ENCODE results near the gene KRT78.

GRCh38 chr12:52809166-52809565, 39.6 kb downstream of the KRT78 start:
- TF ChIP-seq, protein P1, sequence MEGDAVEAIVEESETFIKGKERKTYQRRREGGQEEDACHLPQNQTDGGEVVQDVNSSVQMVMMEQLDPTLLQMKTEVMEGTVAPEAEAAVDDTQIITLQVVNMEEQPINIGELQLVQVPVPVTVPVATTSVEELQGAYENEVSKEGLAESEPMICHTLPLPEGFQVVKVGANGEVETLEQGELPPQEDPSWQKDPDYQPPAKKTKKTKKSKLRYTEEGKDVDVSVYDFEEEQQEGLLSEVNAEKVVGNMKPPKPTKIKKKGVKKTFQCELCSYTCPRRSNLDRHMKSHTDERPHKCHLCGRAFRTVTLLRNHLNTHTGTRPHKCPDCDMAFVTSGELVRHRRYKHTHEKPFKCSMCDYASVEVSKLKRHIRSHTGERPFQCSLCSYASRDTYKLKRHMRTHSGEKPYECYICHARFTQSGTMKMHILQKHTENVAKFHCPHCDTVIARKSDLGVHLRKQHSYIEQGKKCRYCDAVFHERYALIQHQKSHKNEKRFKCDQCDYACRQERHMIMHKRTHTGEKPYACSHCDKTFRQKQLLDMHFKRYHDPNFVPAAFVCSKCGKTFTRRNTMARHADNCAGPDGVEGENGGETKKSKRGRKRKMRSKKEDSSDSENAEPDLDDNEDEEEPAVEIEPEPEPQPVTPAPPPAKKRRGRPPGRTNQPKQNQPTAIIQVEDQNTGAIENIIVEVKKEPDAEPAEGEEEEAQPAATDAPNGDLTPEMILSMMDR (conservative IDR thresholded peaks at IDR 0.05; ENCODE audit: low read length): no peak
- TF ChIP-seq EZH2phosphoT487 (IDR thresholded peaks at IDR 0.05; ENCODE audit: borderline replicate concordance): no peak
